HG02798 (cell line): ENCODE measurements around the gene MBD6.

Source experiments
- ATAC-seq: cut with Tn5 transposase; IDR thresholded peaks from one replicate; pipeline ENCODE4 v1.9.1; 2021; ENCODE audit warnings: mild to moderate bottlenecking; ENCODE audit not compliant: unreplicated experiment, poor library complexity

Gene MBD6

GRCh38 chr12:57571926-57572762 lies 49.5 kb downstream of the MBD6 start:
- ATAC-seq, result no peak

- ATAC-seq, result no peak
Observed at GRCh38 chr12:57574795-57575194, 52.2 kb downstream of the MBD6 start.

DNA sequence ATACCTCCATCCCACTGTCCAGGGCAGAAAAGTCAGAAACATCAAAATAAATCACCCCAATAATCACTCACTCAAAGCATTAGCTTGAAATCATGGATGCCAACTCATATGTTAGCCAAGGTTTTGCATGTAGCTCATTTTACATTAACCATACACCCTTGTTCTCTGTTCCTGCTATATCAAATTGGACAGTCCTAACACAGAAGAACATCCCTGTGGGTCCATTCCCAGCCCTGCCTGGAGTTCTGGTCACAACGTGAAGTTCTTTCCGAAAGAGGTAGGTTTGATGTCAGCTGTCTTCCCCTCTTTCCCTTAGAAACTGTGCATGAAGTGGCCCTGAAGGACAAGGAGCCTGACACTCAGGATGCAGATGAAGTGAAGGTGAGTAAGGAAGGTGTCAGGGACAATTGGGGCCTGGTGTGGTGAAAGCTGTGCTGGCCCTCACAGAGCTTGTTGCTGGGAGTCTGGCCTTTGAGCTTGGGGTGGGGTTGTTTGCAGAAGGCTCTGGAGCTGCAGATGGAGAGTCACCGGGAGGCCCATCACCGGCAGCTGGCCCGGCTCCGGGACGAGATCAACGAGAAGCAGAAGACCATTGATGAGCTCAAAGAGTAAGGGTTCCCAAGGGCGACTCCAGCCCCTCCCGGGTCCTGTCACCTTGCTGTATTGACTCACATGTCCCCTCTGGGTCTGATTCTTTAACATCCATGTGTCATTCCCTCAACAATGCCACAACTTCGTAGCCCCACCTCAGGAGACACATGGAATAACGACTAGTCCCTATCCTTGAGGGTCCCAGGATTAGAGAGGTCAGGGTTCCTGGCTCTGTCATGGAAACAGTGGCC lies 53.4 kb downstream of the MBD6 start:
- ATAC-seq, result no peak

- ATAC-seq, result no peak
Observed at GRCh38 chr12:57576613-57577160, 54.1 kb downstream of the MBD6 start.

GRCh38 chr12:57577981-57578758 lies 55.5 kb downstream of the MBD6 start:
- no peak for ATAC-seq

DNA sequence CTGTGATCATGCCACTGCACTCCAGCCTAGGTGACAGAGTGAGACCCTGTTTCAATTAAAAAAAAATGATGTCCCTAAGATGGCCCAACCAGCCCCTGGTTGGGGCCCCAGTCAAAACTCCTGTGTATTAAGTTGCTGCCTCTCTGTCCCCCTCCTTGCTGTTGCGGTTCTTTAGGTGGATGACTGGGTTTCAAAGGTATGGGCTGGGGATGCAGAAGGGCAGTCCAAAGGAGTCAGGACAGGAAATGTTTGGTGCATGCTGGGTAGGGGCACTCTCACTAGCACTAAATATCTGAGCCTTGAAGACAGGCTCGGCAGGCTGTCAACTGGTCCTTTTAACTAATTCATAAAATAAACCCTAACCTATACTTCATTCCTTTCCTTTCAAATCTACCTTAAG lies 56.4 kb downstream of the MBD6 start:
- no peak for ATAC-seq
